T-helper 1 cell treated with Interleukin-12 subunit alpha and Interleukin-12 subunit beta and Interleukin-4 antibody, amounts not matched to agents 30 ng/mL and 1 ng/mL, for 36 hours (primary cell): ENCODE measurements around the gene PKDREJ. TPM values are rescaled to one million over a fixed set of nuclear protein-coding genes. Genes with fewer than 3 reads are reported as not detected.

Experiments used
- intact Hi-C: fragments of 100-400 bp; cut with micrococcal nuclease; formaldehyde crosslinking; loops from one replicate; pipeline ENCODE4 v1.15.1; 2024
- total RNA-seq: library from RNA; stranded (reverse); gene quantifications from 2 replicates; pipeline ENCODE4 v1.2.3, GENCODE V29; 2022

Gene PKDREJ
- total RNA-seq, 1 donor from 2014 or later: not detected

- intact Hi-C loops: no loop called here
Measured at GRCh38 chr22:46289244-46289891, 26.2 kb upstream of the PKDREJ start.

- intact Hi-C loops: no loop called here
Measured at GRCh38 chr22:46288846-46289243, 25.7 kb upstream of the PKDREJ start.

GRCh38 chr22:46287873-46288751 is 25.0 kb upstream of the PKDREJ start:
- intact Hi-C loops: no loop called here

GRCh38 chr22:46286941-46287872 is 24.1 kb upstream of the PKDREJ start:
- intact Hi-C loops: no loop called here

GRCh38 chr22:46286006-46286405 is 22.9 kb upstream of the PKDREJ start:
- intact Hi-C loops: no loop called here

- intact Hi-C loops: no loop called here
Measured at GRCh38 chr22:46281866-46282678, 18.9 kb upstream of the PKDREJ start.

- intact Hi-C loops: no loop called here
Measured at GRCh38 chr22:46280999-46281623, 18.0 kb upstream of the PKDREJ start.

GRCh38 chr22:46280063-46280817 is 17.1 kb upstream of the PKDREJ start:
- intact Hi-C loops: no loop called here

- intact Hi-C loops: no loop called here
Measured at GRCh38 chr22:46278656-46279645, 15.8 kb upstream of the PKDREJ start.

GRCh38 chr22:46276563-46276962 is 13.4 kb upstream of the PKDREJ start:
- intact Hi-C loops: no loop called here

- intact Hi-C loops: no loop called here
Measured at GRCh38 chr22:46275455-46276122, 12.4 kb upstream of the PKDREJ start.

- intact Hi-C loops: no loop called here
Measured at GRCh38 chr22:46274381-46274780, 11.2 kb upstream of the PKDREJ start.

- intact Hi-C loops: no loop called here
Measured at GRCh38 chr22:46273432-46274148, 10.4 kb upstream of the PKDREJ start.

GRCh38 chr22:46272762-46273431 is 9.8 kb upstream of the PKDREJ start:
- intact Hi-C loops: no loop called here

- intact Hi-C loops: no loop called here
Measured at GRCh38 chr22:46272196-46272595, 9.1 kb upstream of the PKDREJ start.

- intact Hi-C loops: no loop called here
Measured at GRCh38 chr22:46269564-46269963, 6.4 kb upstream of the PKDREJ start.
